Measurements from ENCODE around the gene KIF26A. TPM values are rescaled to one million over a fixed set of nuclear protein-coding genes. Genes with fewer than 3 reads are reported as not detected.

The KIF26A gene
- total and polyA plus RNA-seq, 8 donors = 0.65 to 21.7 (median 1.5) TPM

GRCh38 chr14:104200106-104200505 lies 61.7 kb downstream of the KIF26A start:
- no peak overlapping the region for H3K4me3 ChIP-seq
- no peaks in the 10 kb centered on the region for H3K9me3 ChIP-seq
- TF ChIP-seq CTCF (IDR thresholded peaks at IDR 0.05) (no peak), POLR2AphosphoS5 (IDR thresholded peaks at IDR 0.05) (no peak), POLR2A (IDR thresholded peaks at IDR 0.05) (no peak), EP300 (IDR thresholded peaks at IDR 0.05) (no peak)
- peaks cover 0 to 18% (median 0%) of the 10 kb centered on the region in 3 donors for H3K27me3 ChIP-seq
- 82 to 91% (median 84%) methylated on average over 8 to 14 of the region's 14 CpGs for WGBS, 5 donors
- DNase-seq = no peak
- intact Hi-C loops (cut with DNase I; ENCODE audit: low total_unique reads) = no loop called here
- H3K36me3 ChIP-seq = no peaks in the 10 kb centered on the region
- peaks cover 0 to 23% (median 20%) of the 10 kb centered on the region in 4 donors for H3K4me1 ChIP-seq
- no peak overlapping the region for H3K27ac ChIP-seq

DNA sequence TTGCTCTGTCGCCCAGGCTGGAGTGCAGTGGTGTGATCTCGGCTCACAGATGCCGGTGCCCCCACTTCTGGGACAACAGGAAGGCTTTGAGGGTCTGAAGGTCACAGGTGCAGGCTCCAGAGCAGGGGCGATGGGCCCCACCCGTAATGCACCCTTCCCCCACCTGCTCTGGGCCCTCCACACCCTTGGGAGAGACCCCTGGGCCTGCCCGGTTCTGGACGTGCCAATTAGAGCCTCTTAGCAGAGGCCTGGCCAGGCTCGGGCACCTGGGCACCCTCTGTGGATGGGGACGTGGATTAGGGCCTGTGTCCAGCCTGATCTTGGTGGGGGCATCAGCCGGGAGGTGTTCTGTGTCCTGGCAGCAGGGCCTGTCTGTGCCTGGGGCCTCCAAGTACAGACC lies 62.2 kb downstream of the KIF26A start:
- no peak overlapping the region for H3K27ac ChIP-seq
- no peaks in the 10 kb centered on the region for H3K36me3 ChIP-seq
- peaks cover 0 to 23% (median 20%) of the 10 kb centered on the region in 4 donors for H3K4me1 ChIP-seq
- WGBS, 5 donors = 81 to 100% (median 93%) methylated on average over 2 to 10 of the region's 10 CpGs
- intact Hi-C loops (cut with DNase I; ENCODE audit: low total_unique reads) = no loop called here
- H3K9me3 ChIP-seq = no peaks in the 10 kb centered on the region
- no peak for DNase-seq
- TF ChIP-seq POLR2AphosphoS5 (IDR thresholded peaks at IDR 0.05) (no peak), CTCF (IDR thresholded peaks at IDR 0.05) (no peak), POLR2A (IDR thresholded peaks at IDR 0.05) (no peak), EP300 (IDR thresholded peaks at IDR 0.05) (no peak)
- H3K27me3 ChIP-seq = peaks cover 0 to 18% (median 0%) of the 10 kb centered on the region in 3 donors
- H3K4me3 ChIP-seq = no peak overlapping the region

DNA sequence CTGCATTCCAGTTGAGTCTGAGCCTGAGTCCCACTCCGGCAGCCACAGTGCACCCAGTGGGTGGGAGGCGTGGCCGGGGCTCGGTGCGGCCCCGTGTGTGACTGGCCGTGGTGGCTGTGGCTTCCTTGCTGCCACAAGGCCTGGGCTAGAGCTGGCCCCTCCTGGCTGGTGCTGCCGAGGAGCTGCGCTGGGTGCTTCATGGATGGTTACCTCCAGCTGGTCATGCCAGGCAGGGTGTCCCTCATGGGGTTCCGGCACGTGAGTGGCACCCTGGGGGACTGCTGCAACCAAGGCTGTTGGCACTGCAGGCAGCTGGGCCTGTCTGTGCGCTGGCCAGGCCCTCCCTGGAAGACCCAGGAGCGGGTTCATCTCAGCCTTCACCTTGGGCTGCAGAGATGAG lies 62.7 kb downstream of the KIF26A start:
- Histone ChIP-seq H3K4me1 (peaks cover 0 to 19% (median 17%) of the 10 kb centered on the region in 4 donors), H3K9me3 (no peaks in the 10 kb centered on the region), H3K27me3 (peaks cover 0 to 18% (median 0%) of the 10 kb centered on the region in 3 donors), H3K27ac (no peak overlapping the region), H3K36me3 (no peaks in the 10 kb centered on the region), H3K4me3 (no peak overlapping the region)
- no peak for DNase-seq
- 89 to 100% (median 91%) methylated on average over 3 to 13 of the region's 13 CpGs for WGBS, 5 donors
- intact Hi-C loops (cut with DNase I; ENCODE audit: low total_unique reads) = no loop called here
- TF ChIP-seq POLR2A (IDR thresholded peaks at IDR 0.05) (no peak), CTCF (IDR thresholded peaks at IDR 0.05) (no peak)

- Histone ChIP-seq H3K4me1 (peaks cover 0 to 15% (median 13%) of the 10 kb centered on the region in 4 donors), H3K27ac (no peak overlapping the region), H3K36me3 (no peaks in the 10 kb centered on the region), H3K27me3 (peaks cover 0 to 14% (median 0%) of the 10 kb centered on the region in 3 donors), H3K4me3 (no peak overlapping the region), H3K9me3 (no peaks in the 10 kb centered on the region)
- no peak for DNase-seq
- WGBS, 5 donors = 83 to 95% (median 88%) methylated on average over 3 to 9 of the region's 9 CpGs
- intact Hi-C loops (cut with DNase I; ENCODE audit: low total_unique reads) = no loop called here
- no peak for TF ChIP-seq CTCF (IDR thresholded peaks at IDR 0.05)
- TF ChIP-seq EP300 (IDR thresholded peaks at IDR 0.05) = no peak
- TF ChIP-seq POLR2A (IDR thresholded peaks at IDR 0.05) = no peak
- no peak for TF ChIP-seq POLR2AphosphoS5 (IDR thresholded peaks at IDR 0.05)
These were observed 63.1 kb downstream of the KIF26A start for GRCh38 chr14:104201496-104201895.

Data from stomach (tissue), 9 donors.